HG03108 (cell line): ENCODE measurements around the gene SFXN1.
"Not testable (repeated sequence)": the region's sequence is repeated elsewhere in the genome, so short reads cannot be mapped to it uniquely, and the experiment has no call there.

Experiments
- ATAC-seq: cut with Tn5 transposase; IDR thresholded peaks from one replicate; pipeline ENCODE4 v1.9.1; 2021; ENCODE audit warnings: moderate library complexity; ENCODE audit not compliant: unreplicated experiment

The SFXN1 gene

DNA sequence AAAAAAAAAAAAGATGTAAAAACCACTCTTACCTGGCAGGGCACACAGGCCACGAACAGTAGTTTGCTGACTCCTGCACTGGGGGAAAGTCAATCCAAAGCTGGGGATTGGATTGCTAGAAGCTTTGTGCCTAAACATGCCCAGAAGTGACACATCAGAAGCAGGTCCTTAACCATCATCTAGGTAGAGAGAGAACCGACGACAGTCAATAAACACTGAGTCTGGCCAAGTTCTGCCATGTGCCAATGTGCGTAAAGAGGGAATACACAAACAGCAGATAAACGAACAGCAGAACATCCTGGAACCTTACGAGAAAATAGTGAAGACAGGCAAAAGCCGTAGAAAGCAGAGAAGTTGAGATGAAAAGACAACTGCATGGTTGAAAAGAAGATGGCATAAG, 14.9 kb downstream of the SFXN1 start:
- no peak for ATAC-seq

GRCh38 chr5:175493726-175494125, 15.4 kb downstream of the SFXN1 start:
- no peak for ATAC-seq

DNA sequence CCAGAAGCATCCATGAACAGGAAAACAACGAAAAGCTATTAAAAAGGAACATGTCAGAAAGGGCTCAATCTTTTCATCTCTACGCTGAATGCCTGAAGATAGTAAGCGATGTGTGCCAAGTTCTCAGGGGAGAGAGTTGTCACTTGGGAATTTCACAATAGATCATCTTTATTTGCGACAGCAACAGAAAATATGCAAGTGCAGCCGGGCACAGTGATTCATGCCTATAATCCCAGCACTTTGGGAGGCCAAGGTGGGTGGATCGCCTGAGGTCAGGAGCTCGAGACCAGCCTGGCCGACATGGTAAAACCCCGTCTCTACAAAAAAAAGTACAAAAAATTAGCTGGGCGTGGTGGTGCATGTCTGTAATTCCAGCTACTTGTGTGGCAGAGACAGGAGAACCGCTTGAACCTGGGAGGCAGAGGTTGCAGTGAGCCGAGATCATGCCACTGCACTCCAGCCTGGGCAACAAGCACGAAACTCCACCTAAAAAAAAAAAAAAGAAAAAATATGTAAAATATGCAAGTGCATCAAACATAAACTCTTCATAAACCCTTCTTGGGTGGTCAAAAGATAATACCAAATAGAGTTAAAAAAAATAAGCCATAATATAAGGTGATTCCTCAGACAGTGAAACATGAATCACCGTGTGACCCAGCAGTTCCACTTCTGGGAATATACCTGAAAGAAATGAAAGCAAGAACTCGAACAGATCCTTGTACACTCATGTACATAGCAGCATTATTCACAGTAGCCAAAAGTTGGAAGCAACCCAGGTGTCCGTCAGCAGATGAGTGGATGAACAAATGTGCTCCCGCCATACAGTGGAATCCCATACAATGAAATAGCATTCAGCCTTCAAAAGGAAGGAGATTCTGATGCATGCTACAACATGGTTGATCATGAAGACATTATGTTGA, 16.2 kb downstream of the SFXN1 start:
- ATAC-seq = no peak

DNA sequence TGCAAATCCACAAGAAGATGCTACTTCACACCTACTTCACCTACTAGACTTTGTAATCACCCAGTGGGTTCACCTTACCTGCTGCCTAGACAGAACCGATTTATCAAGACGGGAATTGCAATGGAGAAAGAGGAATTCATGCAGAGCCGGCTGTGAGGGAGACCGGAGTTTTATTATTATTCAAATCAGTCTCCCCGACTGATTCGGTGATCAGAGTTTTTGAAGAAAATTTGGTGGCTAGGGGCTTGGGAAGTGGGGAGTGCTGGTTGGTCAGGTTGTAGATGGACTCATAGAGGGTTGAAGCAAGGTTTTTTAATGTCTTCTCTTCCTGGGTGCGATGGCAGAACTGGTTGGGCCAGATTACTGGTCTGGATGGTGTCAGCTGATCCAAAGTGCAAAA, 23.4 kb downstream of the SFXN1 start:
- ATAC-seq = no peak

GRCh38 chr5:175507671-175508070, 29.3 kb downstream of the SFXN1 start:
- ATAC-seq = not testable (repeated sequence)

GRCh38 chr5:175508896-175509295, 30.5 kb downstream of the SFXN1 start:
- ATAC-seq = no peak

DNA sequence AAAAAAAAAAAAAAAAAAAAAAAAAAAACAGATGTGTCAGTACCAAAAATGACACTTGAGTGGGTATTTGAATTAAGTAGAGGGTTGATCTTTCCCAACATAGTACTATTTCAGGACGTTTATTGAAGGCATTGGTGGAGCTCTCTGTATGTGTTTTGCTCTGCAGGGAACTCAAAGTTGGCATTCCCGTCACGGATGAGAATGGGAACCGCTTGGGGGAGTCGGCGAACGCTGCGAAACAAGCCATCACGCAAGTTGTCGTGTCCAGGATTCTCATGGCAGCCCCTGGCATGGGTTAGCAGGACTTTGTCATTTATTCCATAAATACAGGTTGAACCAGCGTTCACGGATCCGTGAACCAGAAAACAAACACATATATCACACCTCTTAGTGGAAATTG, 34.9 kb downstream of the SFXN1 start:
- ATAC-seq = no peak

- no peak for ATAC-seq
Measured at GRCh38 chr5:175513726-175514125, 35.4 kb downstream of the SFXN1 start.

- no peak for ATAC-seq
Measured at GRCh38 chr5:175516933-175517823, 38.8 kb downstream of the SFXN1 start.

DNA sequence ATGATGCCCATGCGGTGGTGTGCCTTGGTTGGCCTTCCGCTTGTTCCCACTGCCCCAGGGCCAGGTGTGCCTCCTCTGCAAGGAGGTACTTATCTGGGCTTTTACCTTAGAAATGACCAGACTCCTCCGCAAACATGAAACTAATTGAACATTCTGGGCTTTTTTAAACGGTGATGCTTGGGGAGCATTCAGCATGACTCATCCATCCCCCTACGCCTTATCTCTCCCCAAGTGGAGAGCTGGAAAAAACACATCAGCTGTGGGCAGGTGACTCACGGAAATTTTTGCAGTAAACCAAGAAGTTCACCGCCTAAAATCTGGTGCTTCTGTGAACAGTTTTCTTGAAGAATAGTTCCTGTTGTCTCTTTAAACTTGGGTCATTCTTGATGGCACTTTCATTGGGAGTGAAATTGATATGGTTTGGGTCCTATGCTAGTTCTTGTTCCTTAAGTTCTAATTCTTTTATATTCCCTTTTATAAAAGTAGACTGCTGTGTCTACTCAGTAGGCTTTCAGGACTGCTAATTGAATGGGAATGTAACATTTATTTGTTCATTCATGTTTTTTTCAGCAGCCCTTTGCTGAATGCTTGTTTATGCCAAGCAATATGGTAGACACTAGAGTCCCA, 39.6 kb downstream of the SFXN1 start:
- ATAC-seq = no peak

GRCh38 chr5:175519006-175519405, 40.6 kb downstream of the SFXN1 start:
- no peak for ATAC-seq

- ATAC-seq = no peak
Measured at GRCh38 chr5:175520321-175520720, 42.0 kb downstream of the SFXN1 start.

DNA sequence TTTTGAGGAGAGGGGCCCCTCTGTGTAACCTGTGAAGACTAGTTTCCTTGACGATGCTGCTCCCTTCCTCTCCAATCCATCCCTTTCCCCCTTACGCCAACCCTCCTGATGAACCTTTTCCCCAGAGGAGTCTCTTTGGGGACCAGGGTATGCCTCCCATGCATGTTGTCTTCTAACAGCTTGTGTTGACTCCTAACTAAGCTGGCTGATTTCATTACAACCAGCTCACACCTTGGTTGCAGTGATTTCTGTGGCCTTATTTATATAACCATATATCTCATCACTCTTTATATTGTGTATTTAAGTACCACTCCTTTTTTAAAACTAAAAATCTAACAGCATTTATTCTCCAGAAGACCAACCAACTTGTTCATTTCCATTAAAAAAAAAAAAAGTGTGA, 42.5 kb downstream of the SFXN1 start:
- no peak for ATAC-seq

GRCh38 chr5:175521313-175521833, 43.0 kb downstream of the SFXN1 start:
- ATAC-seq = no peak

GRCh38 chr5:175523292-175523691, 44.9 kb downstream of the SFXN1 start:
- no peak for ATAC-seq

DNA sequence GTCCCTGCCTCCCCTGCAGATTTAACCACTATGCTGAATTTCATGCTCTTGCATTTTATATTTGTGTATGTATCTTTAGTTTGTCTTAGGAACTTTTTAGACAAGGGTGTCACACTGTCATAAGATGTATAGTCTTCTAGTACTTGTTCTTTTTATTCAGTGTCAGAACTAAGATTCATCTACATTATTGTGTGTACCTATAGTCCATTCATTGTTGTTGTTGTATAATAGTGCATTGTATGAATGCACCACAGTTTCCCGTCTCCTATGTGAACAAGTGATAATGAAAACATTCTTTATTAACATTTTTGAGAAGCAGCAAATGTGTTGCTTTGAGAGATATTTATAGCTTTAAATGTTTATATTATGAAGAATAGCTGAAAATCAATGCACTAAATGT, 45.9 kb downstream of the SFXN1 start:
- ATAC-seq = no peak

DNA sequence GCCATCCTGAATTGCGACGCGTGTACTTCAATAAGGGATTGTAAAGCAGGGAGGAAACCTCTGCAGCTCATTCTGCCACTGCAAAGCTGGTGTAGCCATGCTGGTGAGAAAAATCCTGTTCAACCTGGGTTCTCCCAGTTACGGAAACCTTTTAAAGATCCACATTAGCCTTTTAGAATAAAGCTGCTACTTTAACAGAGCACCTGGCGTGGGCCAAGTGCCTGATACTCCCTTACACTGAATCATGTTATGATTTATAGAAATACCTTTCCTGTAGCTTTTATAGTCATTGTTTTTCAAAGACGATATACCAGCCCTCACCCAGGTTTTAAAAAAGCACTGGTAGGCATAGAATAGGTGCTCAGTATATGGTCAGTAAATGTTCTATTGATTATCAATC, 48.3 kb downstream of the SFXN1 start:
- no peak for ATAC-seq

GRCh38 chr5:175531361-175531760, 53.0 kb downstream of the SFXN1 start:
- ATAC-seq = no peak

- ATAC-seq = peak; percentile 98
Measured at GRCh38 chr5:175534070-175534932, 55.9 kb downstream of the SFXN1 start.

- ATAC-seq = not testable (repeated sequence)
Measured at GRCh38 chr5:175535331-175535730, 57.0 kb downstream of the SFXN1 start.
